Natural killer cell treated with Interleukin-12 subunit alpha and Interleukin-12 subunit beta and Interleukin-15 and Interleukin-18, amount 100 ng/mL, for 72 hours (primary cell): ENCODE data around the gene DENND1B. TPM values are rescaled to one million over a fixed set of nuclear protein-coding genes. Genes with fewer than 3 reads are reported as not detected.

Experiments
- ATAC-seq, 2 donors: fragments of 150-1000 bp; cut with Tn5 transposase in 1 of 2; sonication (Bioruptor Pico), chemical (Tn5 transposase) in 1 of 2; 2 replicates each; pipeline ENCODE4 v1.10.0; 2021
- DNase-seq: peaks from one replicate; pipeline ENCODE4 v3.0.0; 2022; ENCODE audit warnings: low spot score
- H3K27ac Mint-ChIP-seq, 2 donors: 1 replicate in 1 of 2; 2 replicates in 1 of 2; pipeline ENCODE4 v1.8.0; 2022; ENCODE audit warnings: mixed read lengths in 2 of 2, mild to moderate bottlenecking in 1 of 2, moderate library complexity in 1 of 2
- H3K27me3 Mint-ChIP-seq, 2 donors: 1 replicate in 1 of 2; 2 replicates in 1 of 2; pipeline ENCODE4 v1.8.0; 2022; ENCODE audit warnings: mixed read lengths in 2 of 2
- H3K36me3 Mint-ChIP-seq: one replicate; pipeline ENCODE4 v1.8.0; 2022; ENCODE audit warnings: mixed read lengths
- H3K4me1 Mint-ChIP-seq, 2 donors: 1 replicate in 1 of 2; 2 replicates in 1 of 2; pipeline ENCODE4 v1.8.0; 2022; ENCODE audit warnings: low read depth in 2 of 2, mixed read lengths in 2 of 2, mild to moderate bottlenecking in 1 of 2
- H3K4me3 Mint-ChIP-seq: one replicate; pipeline ENCODE4 v1.8.0; 2022; ENCODE audit warnings: mixed read lengths
- H3K9me3 Mint-ChIP-seq: 2 replicates; pipeline ENCODE4 v1.8.0; 2022; ENCODE audit warnings: mixed read lengths
- total RNA-seq, 2 donors: library from RNA; stranded (reverse); gene quantifications; one replicate each; pipeline ENCODE4 v1.2.3, GENCODE V29; 2022

Gene DENND1B
- total RNA-seq, 2 donors from 2014 or later, result 26.1 to 27.7 TPM

DNA sequence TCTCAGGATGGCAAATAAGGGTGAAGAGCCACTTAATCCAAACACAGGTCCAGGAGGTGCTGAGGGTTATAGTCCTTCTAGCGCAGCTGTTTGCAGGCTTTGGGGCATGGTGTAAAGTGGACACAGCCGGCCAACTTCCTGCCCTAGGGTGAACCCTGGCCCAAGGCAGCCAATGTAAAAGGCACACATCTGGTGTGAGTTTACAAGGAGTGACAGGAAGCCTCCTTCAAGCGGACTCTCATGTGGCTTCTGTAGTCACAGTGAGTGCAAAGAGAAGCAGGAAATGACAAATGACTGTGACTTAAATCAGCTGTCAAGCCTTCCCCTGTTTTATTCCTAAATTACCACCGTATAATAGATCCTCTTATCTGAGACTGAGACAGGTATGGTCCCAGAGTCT, 294.2 kb downstream of the DENND1B start:
- peak overlapping the region; percentile 24 to 64 for H3K27ac Mint-ChIP-seq
- H3K27me3 Mint-ChIP-seq, result peaks cover 3 to 21% of the 10 kb centered on the region in 2 donors
- ATAC-seq, result peak; percentile 93 to 98
- no peaks in the 10 kb centered on the region for H3K9me3 Mint-ChIP-seq
- peak overlapping the region; percentile 1 for H3K4me3 Mint-ChIP-seq
- peaks cover 7 to 10% of the 10 kb centered on the region in 2 donors for H3K4me1 Mint-ChIP-seq
- H3K36me3 Mint-ChIP-seq, result no peaks in the 10 kb centered on the region
- DNase-seq, result peak; percentile 64

- no peak overlapping the region for H3K4me3 Mint-ChIP-seq
- DNase-seq (no peak), ATAC-seq (no peak)
- H3K4me1 Mint-ChIP-seq, result peaks cover 7 to 10% of the 10 kb centered on the region in 2 donors
- no peaks in the 10 kb centered on the region for H3K9me3 Mint-ChIP-seq
- peaks cover 3 to 28% of the 10 kb centered on the region in 2 donors for H3K27me3 Mint-ChIP-seq
- no peaks in the 10 kb centered on the region for H3K36me3 Mint-ChIP-seq
- H3K27ac Mint-ChIP-seq, result no peak overlapping the region
Observed at GRCh38 chr1:197480446-197480845, 294.8 kb downstream of the DENND1B start.

GRCh38 chr1:197472141-197472540, 303.1 kb downstream of the DENND1B start:
- Mint-ChIP-seq H3K9me3 (no peaks in the 10 kb centered on the region), H3K4me1 (peaks cover 0 to 4% of the 10 kb centered on the region in 2 donors), H3K27me3 (peaks cover 9 to 40% of the 10 kb centered on the region in 2 donors), H3K4me3 (no peak overlapping the region), H3K27ac (no peak overlapping the region), H3K36me3 (no peaks in the 10 kb centered on the region)
- DNase-seq (no peak), ATAC-seq (no peak)

DNA sequence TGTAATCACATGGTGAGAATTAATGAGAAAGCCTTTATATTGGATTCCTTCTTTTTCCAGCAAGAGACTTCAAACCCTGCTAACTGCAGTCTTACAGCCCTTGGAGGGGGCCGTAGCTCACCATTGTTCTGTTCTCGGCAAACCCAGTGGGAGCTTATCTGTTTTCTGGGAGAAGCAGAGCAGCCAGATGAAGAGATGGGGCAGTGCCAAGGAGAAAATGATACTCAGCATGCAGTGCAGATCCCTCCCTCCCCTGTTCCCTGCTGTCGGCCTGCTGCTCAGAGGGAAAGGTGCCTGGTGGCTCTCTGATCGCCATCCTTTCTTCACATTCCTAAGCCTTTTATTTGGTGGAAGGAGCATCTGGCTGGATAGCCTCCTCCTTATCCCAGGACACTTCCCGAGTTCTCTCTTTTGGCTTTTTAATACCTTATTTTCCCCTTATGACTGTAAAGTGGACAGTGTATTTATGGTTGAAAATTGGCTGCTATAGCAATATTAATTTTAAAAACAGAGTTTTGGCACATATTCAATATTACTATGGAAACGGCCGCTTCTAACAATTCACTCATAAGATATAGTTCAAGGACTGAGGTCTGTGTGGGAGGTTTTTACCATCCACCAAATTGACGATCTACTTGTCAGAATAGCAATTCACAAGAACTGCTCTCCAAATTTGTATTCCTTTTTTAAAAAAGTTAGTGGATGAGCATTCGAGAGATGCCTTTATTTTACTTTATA, 303.9 kb downstream of the DENND1B start:
- Mint-ChIP-seq H3K27me3 (peaks cover 9 to 43% of the 10 kb centered on the region in 2 donors), H3K27ac (no peak overlapping the region), H3K9me3 (no peaks in the 10 kb centered on the region), H3K36me3 (no peaks in the 10 kb centered on the region), H3K4me1 (peaks cover 0 to 8% of the 10 kb centered on the region in 2 donors), H3K4me3 (no peak overlapping the region)
- DNase-seq (no peak), ATAC-seq (no peak)

GRCh38 chr1:197470330-197470729, 304.9 kb downstream of the DENND1B start:
- H3K27me3 Mint-ChIP-seq, result peaks cover 6 to 33% of the 10 kb centered on the region in 2 donors
- no peak overlapping the region for H3K4me3 Mint-ChIP-seq
- H3K27ac Mint-ChIP-seq, result no peak overlapping the region
- DNase-seq (no peak), ATAC-seq (no peak)
- no peaks in the 10 kb centered on the region for H3K9me3 Mint-ChIP-seq
- H3K4me1 Mint-ChIP-seq, result peaks cover 0 to 8% of the 10 kb centered on the region in 2 donors
- H3K36me3 Mint-ChIP-seq, result no peaks in the 10 kb centered on the region

DNA sequence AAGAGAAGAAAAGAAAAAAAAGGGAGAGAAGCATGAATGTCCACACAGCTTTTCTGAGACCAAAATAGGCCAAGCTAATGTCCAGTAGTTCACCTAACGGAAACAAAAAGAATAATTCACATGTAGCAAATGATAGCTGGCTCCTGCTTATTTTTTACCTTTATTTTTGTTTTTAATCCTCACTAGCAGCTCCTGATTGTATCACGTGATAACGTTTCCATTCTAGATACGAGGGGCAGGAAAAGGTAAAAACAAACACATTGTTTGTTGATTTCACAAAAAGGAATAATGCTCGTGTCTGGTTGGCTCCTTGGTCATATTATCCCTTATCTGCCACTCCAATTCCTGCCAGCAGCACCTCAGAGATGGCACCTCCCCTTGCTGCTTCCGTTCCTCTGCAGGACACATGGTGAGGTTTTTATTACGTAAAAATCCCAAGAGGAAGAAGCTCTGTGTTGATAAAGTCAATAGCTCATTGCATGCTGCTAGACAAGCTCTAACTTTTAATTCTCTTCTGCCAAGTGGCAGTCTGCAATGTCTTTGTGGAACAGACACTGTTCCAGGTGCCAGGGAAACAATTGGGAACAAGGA, 305.6 kb downstream of the DENND1B start:
- H3K4me1 Mint-ChIP-seq, result peaks cover 0 to 8% of the 10 kb centered on the region in 2 donors
- no peak overlapping the region for H3K27ac Mint-ChIP-seq
- no peak for ATAC-seq
- H3K36me3 Mint-ChIP-seq, result no peaks in the 10 kb centered on the region
- H3K27me3 Mint-ChIP-seq, result peaks cover 6 to 30% of the 10 kb centered on the region in 2 donors
- H3K9me3 Mint-ChIP-seq, result no peaks in the 10 kb centered on the region
- no peak for DNase-seq
- no peak overlapping the region for H3K4me3 Mint-ChIP-seq

DNA sequence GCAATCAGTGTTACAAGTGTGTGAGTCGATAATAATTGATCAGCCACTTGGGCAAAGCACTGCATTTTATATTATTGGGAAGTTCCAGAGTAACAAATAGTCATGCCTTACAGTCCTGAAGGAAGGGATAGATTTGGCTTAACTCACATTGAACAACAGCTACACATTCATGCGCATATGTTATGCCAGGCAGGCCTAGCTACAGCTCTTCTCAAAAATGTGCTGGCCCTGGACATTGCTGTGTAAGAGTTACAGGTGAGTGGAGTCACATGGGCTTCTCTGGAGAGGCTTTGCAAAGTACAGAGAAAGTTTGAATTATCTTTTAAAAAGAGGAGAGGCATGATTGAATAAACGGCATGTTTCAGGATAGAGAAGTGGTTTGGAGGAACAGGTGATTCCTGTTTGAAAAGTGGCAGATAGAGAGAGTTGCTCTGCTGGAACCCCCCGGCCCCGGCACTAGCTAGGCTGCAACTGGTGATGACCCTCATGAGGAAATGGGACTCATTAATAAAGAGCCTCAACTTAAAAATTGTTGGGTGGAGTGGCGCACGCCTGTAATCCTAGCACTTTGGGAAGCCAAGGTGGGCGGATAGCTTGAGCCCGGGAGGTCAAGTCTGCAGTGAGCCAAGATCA, 306.6 kb downstream of the DENND1B start:
- Mint-ChIP-seq H3K36me3 (no peaks in the 10 kb centered on the region), H3K27ac (no peak overlapping the region), H3K27me3 (peaks cover 6 to 36% of the 10 kb centered on the region in 2 donors), H3K9me3 (no peaks in the 10 kb centered on the region), H3K4me3 (no peak overlapping the region), H3K4me1 (peaks cover 0 to 8% of the 10 kb centered on the region in 2 donors)
- ATAC-seq (no peak), DNase-seq (no peak)

DNA sequence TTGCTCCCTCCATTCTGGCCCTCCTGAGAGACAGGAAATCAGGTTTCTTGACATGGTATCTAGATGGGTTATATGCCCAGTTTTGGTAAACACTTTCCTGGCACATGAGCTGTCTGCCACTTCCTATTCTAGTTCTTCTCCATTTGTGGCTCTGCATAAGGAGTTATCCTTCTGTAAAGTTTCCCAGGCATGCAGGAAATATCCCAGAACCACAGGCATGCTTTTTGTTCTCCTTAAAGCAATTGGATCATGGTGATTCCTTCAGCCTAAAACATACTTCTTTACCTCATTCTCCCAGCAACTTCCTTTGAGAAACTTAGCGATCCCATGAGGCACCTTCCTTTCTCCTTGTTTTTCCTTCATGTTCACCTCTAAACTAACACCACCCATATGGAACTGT, 307.4 kb downstream of the DENND1B start:
- Mint-ChIP-seq H3K4me3 (no peak overlapping the region), H3K36me3 (no peaks in the 10 kb centered on the region), H3K9me3 (no peaks in the 10 kb centered on the region), H3K4me1 (peaks cover 0 to 8% of the 10 kb centered on the region in 2 donors), H3K27me3 (peaks cover 6 to 36% of the 10 kb centered on the region in 2 donors), H3K27ac (no peak overlapping the region)
- ATAC-seq (no peak), DNase-seq (no peak)

DNA sequence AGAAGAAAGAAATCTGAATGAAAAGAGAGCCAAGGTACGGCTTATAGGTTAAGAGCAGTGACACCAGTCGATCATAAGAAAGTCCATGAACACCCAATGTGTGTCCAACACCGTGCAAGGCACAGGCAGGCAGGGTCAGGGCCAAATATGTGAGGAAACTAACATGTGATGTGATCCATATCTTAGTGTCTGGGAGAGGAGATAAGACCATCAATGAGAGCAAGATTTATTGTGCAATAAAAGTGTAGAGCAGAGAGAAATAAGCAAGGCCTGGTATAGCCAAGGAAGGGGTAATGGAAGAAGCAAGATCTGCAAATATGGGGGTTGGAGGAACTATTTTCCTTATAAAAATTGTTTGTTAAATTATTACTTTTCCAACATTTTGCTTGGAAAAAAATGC, 308.5 kb downstream of the DENND1B start:
- Mint-ChIP-seq H3K27ac (no peak overlapping the region), H3K4me1 (peaks cover 0 to 8% of the 10 kb centered on the region in 2 donors), H3K4me3 (no peak overlapping the region), H3K27me3 (peaks cover 6 to 36% of the 10 kb centered on the region in 2 donors), H3K36me3 (no peaks in the 10 kb centered on the region), H3K9me3 (no peaks in the 10 kb centered on the region)
- no peak for DNase-seq
- ATAC-seq, result no peak

DNA sequence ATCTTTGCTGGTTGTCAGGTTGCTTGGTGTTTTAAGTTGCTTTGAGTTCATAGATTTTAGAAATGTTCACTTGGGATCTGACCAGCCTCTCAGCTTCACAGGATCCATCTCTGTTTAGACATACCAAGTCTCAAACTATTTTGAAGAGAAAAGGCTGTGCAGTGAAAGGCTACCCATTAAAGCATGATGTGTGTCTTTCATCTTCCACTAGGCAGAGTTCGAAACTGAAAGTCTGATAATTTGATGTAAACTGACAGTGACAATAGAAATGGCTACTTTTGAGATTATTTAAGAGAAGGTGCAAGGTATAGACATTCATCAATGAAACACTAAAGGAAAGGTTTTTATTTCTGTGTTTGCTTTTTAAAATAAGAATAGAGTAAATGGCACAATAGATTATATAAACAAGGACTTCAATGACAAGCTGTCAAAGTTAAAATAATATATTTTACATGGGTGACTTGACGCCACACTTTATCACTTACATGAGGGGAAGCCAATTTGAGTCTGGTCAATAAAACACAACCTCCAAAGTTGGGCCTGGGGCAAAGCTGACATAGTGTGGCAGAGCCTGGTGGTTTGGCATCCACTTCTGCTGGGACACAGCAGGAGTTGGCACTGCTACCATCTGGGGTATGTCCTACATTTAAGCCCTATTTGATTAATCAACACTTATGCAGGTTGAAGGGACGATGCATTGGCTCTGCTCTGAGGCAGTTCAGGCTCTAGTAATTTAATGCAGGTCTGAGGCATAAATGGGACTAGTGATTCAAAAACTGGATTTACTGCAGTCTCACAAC, 309.6 kb downstream of the DENND1B start:
- H3K36me3 Mint-ChIP-seq, result no peaks in the 10 kb centered on the region
- DNase-seq (no peak), ATAC-seq (no peak)
- peaks cover 6 to 36% of the 10 kb centered on the region in 2 donors for H3K27me3 Mint-ChIP-seq
- H3K27ac Mint-ChIP-seq, result no peak overlapping the region
- H3K4me3 Mint-ChIP-seq, result no peak overlapping the region
- no peaks in the 10 kb centered on the region for H3K9me3 Mint-ChIP-seq
- H3K4me1 Mint-ChIP-seq, result peaks cover 0 to 8% of the 10 kb centered on the region in 2 donors

DNA sequence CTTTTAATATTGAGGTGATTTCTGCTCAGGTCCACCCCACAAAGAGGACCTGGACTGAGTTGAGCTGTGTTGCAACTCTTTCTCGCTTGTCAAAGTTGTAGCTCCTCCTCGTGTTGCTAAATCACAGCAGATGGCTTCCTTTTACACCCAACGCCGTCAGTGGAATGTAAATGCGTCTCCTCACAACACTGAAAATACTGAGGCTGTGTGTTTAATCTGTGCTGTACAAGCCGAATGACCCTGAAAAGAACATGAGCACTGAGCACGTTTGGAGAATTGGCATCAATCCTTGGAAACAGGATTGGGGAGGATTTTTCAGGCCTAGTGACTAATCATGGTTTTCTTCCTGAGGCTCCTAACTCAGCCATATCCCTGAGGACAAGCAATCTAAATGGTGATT, 311.2 kb downstream of the DENND1B start:
- Mint-ChIP-seq H3K9me3 (no peaks in the 10 kb centered on the region), H3K4me1 (peaks cover 0 to 4% of the 10 kb centered on the region in 2 donors), H3K27me3 (peaks cover 2 to 23% of the 10 kb centered on the region in 2 donors), H3K4me3 (no peak overlapping the region), H3K27ac (no peak overlapping the region), H3K36me3 (no peaks in the 10 kb centered on the region)
- DNase-seq (no peak), ATAC-seq (no peak)

- DNase-seq (no peak), ATAC-seq (no peak)
- Mint-ChIP-seq H3K4me3 (no peak overlapping the region), H3K27ac (no peak overlapping the region), H3K27me3 (peaks cover 0 to 14% of the 10 kb centered on the region in 2 donors), H3K9me3 (no peaks in the 10 kb centered on the region), H3K4me1 (peaks cover 0 to 4% of the 10 kb centered on the region in 2 donors), H3K36me3 (no peaks in the 10 kb centered on the region)
Observed at GRCh38 chr1:197463142-197463541, 312.1 kb downstream of the DENND1B start.

DNA sequence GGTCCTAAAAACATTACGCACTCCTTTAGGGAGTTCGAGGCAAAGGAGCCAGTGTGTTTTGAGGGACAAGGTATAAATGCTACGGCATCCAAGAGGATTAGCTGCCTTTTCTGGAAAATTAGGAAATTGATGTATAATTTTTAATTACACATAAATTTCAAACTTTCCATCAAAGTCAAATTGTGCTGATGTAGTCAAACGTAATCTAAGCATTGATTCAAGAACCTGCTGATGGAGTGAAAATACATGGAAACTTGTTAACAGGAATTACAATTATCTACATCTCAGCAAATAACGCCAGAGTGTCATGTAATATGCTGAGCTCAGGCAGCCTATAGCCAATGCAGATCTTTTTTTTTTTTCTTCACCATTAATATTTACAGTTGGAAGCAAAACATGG, 312.7 kb downstream of the DENND1B start:
- Mint-ChIP-seq H3K27me3 (peaks cover 0 to 11% of the 10 kb centered on the region in 2 donors), H3K4me3 (no peak overlapping the region), H3K4me1 (peaks cover 0 to 4% of the 10 kb centered on the region in 2 donors), H3K27ac (no peak overlapping the region), H3K36me3 (no peaks in the 10 kb centered on the region), H3K9me3 (no peaks in the 10 kb centered on the region)
- DNase-seq (no peak), ATAC-seq (no peak)
